DMS79 (cell line): ENCODE measurements around the gene USP17L26.
"Not testable (repeated sequence)": the region's sequence is repeated elsewhere in the genome, so short reads cannot be mapped to it uniquely, and the experiment has no call there.

Experiments used
- DNase-seq: peaks from one replicate; lab custom pipeline; 2025; lab: John Stamatoyannopoulos, UW

The USP17L26 gene

DNA sequence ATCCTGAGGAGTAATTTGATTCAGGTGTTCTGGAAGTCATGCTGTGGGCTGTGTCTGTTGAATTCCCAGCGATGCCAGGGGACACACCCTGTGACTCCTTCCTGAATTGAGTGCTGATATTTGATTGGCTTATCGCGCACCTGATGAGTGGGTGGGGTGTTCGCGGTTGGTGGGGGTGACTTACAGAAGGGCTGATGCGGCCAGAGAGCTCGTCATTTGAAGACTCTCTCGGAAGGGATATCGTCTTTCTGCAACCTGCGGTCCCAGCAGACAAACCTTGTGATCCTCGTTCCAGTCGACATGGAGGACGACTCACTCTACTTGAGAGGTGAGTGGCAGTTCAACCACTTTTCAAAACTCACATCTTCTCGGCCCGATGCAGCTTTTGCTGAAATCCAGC is at the start of gene USP17L26:
Gene USP17L26, plus strand, starts transcription at position 301 of the 400 bp plus-strand sequence. Its CDS starts 0 bp downstream, at position 301.
- not testable (repeated sequence) for DNase-seq

- not testable (repeated sequence) for DNase-seq
Measured at GRCh38 chr4:9324191-9324590, 10.3 kb upstream of the USP17L26 start.

DNA sequence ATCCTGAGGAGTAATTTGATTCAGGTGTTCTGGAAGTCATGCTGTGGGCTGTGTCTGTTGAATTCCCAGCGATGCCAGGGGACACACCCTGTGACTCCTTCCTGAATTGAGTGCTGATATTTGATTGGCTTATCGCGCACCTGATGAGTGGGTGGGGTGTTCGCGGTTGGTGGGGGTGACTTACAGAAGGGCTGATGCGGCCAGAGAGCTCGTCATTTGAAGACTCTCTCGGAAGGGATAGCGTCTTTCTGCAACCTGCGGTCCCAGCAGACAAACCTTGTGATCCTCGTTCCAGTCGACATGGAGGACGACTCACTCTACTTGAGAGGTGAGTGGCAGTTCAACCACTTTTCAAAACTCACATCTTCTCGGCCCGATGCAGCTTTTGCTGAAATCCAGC is 9.6 kb upstream of the USP17L26 start, which contains the start of gene USP17L24:
Gene USP17L24, plus strand, starts transcription at position 301 of the 400 bp plus-strand sequence. Its CDS starts 0 bp downstream, at position 301.
- not testable (repeated sequence) for DNase-seq

- not testable (repeated sequence) for DNase-seq
Measured at GRCh38 chr4:9329611-9330010, 4.8 kb upstream of the USP17L26 start, which contains the start of gene USP17L25. Gene USP17L25 (plus strand): TSS chr4:9329911. CDS start chr4:9329911, 0 bp downstream.

DNA sequence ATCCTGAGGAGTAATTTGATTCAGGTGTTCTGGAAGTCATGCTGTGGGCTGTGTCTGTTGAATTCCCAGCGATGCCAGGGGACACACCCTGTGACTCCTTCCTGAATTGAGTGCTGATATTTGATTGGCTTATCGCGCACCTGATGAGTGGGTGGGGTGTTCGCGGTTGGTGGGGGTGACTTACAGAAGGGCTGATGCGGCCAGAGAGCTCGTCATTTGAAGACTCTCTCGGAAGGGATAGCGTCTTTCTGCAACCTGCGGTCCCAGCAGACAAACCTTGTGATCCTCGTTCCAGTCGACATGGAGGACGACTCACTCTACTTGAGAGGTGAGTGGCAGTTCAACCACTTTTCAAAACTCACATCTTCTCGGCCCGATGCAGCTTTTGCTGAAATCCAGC is 4.6 kb downstream of the USP17L26 start, which contains the start of gene USP17L5:
Gene USP17L5, plus strand, starts transcription at position 301 of the 400 bp plus-strand sequence. Its CDS starts 0 bp downstream, at position 301.
- DNase-seq: not testable (repeated sequence)

DNA sequence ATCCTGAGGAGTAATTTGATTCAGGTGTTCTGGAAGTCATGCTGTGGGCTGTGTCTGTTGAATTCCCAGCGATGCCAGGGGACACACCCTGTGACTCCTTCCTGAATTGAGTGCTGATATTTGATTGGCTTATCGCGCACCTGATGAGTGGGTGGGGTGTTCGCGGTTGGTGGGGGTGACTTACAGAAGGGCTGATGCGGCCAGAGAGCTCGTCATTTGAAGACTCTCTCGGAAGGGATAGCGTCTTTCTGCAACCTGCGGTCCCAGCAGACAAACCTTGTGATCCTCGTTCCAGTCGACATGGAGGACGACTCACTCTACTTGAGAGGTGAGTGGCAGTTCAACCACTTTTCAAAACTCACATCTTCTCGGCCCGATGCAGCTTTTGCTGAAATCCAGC is 9.4 kb downstream of the USP17L26 start, which contains the start of gene USP17L27:
Gene USP17L27, plus strand, starts transcription at position 301 of the 400 bp plus-strand sequence. Its CDS starts 0 bp downstream, at position 301.
- not testable (repeated sequence) for DNase-seq

DNA sequence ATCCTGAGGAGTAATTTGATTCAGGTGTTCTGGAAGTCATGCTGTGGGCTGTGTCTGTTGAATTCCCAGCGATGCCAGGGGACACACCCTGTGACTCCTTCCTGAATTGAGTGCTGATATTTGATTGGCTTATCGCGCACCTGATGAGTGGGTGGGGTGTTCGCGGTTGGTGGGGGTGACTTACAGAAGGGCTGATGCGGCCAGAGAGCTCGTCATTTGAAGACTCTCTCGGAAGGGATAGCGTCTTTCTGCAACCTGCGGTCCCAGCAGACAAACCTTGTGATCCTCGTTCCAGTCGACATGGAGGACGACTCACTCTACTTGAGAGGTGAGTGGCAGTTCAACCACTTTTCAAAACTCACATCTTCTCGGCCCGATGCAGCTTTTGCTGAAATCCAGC is 14.1 kb downstream of the USP17L26 start, which contains the start of gene USP17L28:
Gene USP17L28, plus strand, starts transcription at position 301 of the 400 bp plus-strand sequence. Its CDS starts 0 bp downstream, at position 301.
- DNase-seq: not testable (repeated sequence)

DNA sequence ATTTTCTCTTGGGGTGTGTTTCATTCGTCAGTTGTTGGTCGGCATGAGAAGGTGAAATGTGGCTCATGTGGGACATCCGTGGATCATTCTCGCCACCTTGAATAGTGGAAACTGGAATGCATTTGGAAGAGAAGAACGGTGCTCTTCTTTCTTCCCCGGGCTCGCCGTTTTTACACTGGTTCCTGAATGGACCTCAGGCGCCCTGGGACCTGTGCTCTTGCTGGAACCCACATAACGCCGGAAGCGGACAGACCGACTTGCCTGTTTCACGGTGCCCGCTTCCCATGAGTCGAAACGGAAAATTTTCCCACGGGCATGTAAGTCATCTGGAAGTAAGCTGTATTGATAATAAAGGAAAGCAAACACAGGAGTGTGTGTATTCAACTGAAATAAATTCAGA is 16.4 kb downstream of the USP17L26 start:
- DNase-seq: not testable (repeated sequence)

GRCh38 chr4:9353338-9353737 is 18.9 kb downstream of the USP17L26 start, which contains the start of gene USP17L29:
Gene USP17L29 (plus strand): TSS chr4:9353638. CDS start chr4:9353638, 0 bp downstream.
- DNase-seq: not testable (repeated sequence)

- DNase-seq: not testable (repeated sequence)
Measured at GRCh38 chr4:9362829-9363228, 28.4 kb downstream of the USP17L26 start, which contains the start of gene USP17L30. Gene USP17L30 (plus strand): TSS chr4:9363129. CDS start chr4:9363129, 0 bp downstream.

DNA sequence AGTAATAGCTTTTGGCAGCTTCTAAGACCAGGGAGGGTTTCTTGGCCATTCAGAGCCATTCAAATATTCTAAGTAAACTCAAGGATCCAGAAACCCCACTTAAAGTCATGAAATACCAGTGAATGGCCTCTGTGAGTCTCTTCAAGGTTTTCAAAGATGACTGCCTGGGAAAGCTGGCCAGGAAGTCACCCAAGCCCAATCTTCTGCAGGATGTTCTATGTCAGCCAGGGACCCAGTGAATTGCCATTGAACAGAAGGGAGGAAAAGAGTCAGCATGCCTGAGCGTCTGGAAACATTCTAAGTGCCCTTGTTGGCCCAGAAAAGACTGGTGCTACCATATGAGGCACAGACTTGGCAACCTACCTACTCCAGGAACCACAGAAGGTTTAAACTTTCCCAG is 45.4 kb downstream of the USP17L26 start:
- DNase-seq: peak; percentile 3

GRCh38 chr4:9381012-9381534 is 46.6 kb downstream of the USP17L26 start:
- DNase-seq: not testable (repeated sequence)

- DNase-seq: no peak
Measured at GRCh38 chr4:9384126-9384525, 49.7 kb downstream of the USP17L26 start.
